Measurements from ENCODE around the gene FRMPD4.

The FRMPD4 gene

DNA sequence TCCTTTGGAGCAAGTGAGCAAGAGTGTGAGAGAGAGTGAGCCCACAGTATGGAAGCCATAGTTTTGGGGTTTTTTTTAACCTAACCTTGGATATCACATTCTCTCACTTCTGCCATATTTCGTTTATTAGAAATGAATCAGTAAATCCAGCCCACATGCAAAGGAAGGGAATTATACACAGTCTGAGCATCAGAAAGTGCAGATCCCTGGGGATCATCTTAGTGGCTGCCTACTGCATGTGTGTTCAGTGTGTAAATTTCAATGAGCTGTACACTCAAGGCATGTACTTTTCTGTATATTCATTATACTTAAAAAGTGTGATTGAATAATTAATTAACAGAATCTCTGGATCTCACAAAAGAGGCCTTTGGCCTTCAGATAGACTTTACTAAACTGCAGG is 519.2 kb downstream of the FRMPD4 start:
- Histone ChIP-seq H2AFZ (ENCODE audit: low read length) (no peak overlapping the region), H3K36me3 (ENCODE audit: insufficient read depth, low read length) (no peaks in the 10 kb centered on the region), H3K4me2 (ENCODE audit: low read length) (no peak overlapping the region), H4K20me1 (ENCODE audit: insufficient read depth, low read length) (no peaks in the 10 kb centered on the region), H3K27me3 (ENCODE audit: insufficient read depth, low read length) (no peaks in the 10 kb centered on the region), H3K9me3 (ENCODE audit: low read length) (no peaks in the 10 kb centered on the region), H3K4me1 (ENCODE audit: insufficient read depth, low read length, severe bottlenecking) (no peaks in the 10 kb centered on the region), H3K9ac (ENCODE audit: low read length) (no peak overlapping the region), H3K79me2 (ENCODE audit: insufficient read depth, low read length) (no peaks in the 10 kb centered on the region), H3K9me2 (ENCODE audit: low read depth, low read length) (no peaks in the 10 kb centered on the region), H3K27ac (ENCODE audit: low read depth, low read length, poor library complexity, severe bottlenecking) (no peak overlapping the region), H3F3A (ENCODE audit: insufficient read depth, low read length) (no peaks in the 10 kb centered on the region), H3K4me3 (ENCODE audit: low read depth, low read length, poor library complexity, severe bottlenecking) (no peak overlapping the region)
- TF ChIP-seq EZH2 (IDR thresholded peaks at IDR 0.05; ENCODE audit: borderline replicate concordance, low read length) = no peak
- no peak for TF ChIP-seq CTCF (IDR thresholded peaks at IDR 0.05; ENCODE audit: low read length)

DNA sequence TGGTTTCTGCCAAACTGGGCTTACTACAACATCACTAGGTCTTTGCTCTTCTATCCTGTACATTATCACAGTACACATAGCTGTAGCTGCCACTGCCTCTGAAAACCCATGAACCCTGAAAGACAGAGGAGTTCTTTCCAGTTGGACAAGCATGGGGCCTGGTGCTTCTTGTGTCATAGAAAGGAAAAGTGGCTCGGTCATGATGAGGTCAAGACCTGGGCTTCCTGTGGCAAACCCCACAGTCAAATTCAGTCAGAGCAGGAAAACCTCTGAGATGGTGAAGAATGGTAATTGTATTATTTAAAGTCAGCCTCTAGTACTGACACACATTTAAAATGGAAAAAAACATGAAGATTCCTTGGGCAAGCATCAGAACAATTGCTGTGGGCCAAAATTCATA is 519.6 kb downstream of the FRMPD4 start:
- Histone ChIP-seq H4K20me1 (ENCODE audit: insufficient read depth, low read length) (no peaks in the 10 kb centered on the region), H3K27me3 (ENCODE audit: insufficient read depth, low read length) (no peaks in the 10 kb centered on the region)
- TF ChIP-seq EZH2 (IDR thresholded peaks at IDR 0.05; ENCODE audit: borderline replicate concordance, low read length) (no peak), CTCF (IDR thresholded peaks at IDR 0.05; ENCODE audit: low read length) (no peak)

DNA sequence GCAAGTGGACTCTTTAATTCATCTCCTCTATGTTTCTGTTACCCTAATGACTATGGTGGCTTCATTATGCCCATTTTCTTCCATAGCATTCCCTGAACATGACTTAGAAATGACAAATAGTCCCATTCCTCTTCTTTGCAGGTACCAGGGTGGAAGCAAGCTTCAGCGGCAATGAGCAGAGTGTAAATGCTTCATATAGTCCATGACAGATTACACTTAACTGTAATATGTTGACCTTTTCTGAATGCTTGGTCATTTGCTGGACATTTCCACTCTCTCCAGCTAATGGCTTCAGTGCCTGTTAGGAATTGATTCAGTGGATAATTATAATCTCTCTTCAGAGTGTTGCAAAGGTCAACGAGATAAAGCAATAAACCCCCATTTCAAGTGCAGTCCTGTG is 523.2 kb downstream of the FRMPD4 start:
- no peaks in the 10 kb centered on the region for H4K20me1 ChIP-seq (ENCODE audit: insufficient read depth, low read length)
- no peaks in the 10 kb centered on the region for H3K4me1 ChIP-seq (ENCODE audit: insufficient read depth, low read length, severe bottlenecking)
- H3K9me2 ChIP-seq (ENCODE audit: low read depth, low read length) = no peaks in the 10 kb centered on the region
- no peaks in the 10 kb centered on the region for H3F3A ChIP-seq (ENCODE audit: insufficient read depth, low read length)
- TF ChIP-seq CTCF (IDR thresholded peaks at IDR 0.05; ENCODE audit: low read length) = no peak
- TF ChIP-seq EZH2 (IDR thresholded peaks at IDR 0.05; ENCODE audit: borderline replicate concordance, low read length) = no peak
- no peaks in the 10 kb centered on the region for H3K79me2 ChIP-seq (ENCODE audit: insufficient read depth, low read length)
- H3K4me3 ChIP-seq (ENCODE audit: low read depth, low read length, poor library complexity, severe bottlenecking) = no peak overlapping the region
- no peaks in the 10 kb centered on the region for H3K27me3 ChIP-seq (ENCODE audit: insufficient read depth, low read length)
- no peak overlapping the region for H3K9ac ChIP-seq (ENCODE audit: low read length)
- no peak overlapping the region for H3K27ac ChIP-seq (ENCODE audit: low read depth, low read length, poor library complexity, severe bottlenecking)
- no peaks in the 10 kb centered on the region for H3K36me3 ChIP-seq (ENCODE audit: insufficient read depth, low read length)
- H2AFZ ChIP-seq (ENCODE audit: low read length) = no peak overlapping the region
- no peak overlapping the region for H3K4me2 ChIP-seq (ENCODE audit: low read length)
- H3K9me3 ChIP-seq (ENCODE audit: low read length) = no peaks in the 10 kb centered on the region

More for the DNA sequence above, 519.6 kb downstream of the FRMPD4 start:
- Histone ChIP-seq H3K9me2 (ENCODE audit: low read depth, low read length) (no peaks in the 10 kb centered on the region), H3K27ac (ENCODE audit: low read depth, low read length, poor library complexity, severe bottlenecking) (no peak overlapping the region), H3K4me1 (ENCODE audit: insufficient read depth, low read length, severe bottlenecking) (no peaks in the 10 kb centered on the region), H3K4me2 (ENCODE audit: low read length) (no peak overlapping the region), H3K9me3 (ENCODE audit: low read length) (no peaks in the 10 kb centered on the region), H3K79me2 (ENCODE audit: insufficient read depth, low read length) (no peaks in the 10 kb centered on the region), H3F3A (ENCODE audit: insufficient read depth, low read length) (no peaks in the 10 kb centered on the region), H2AFZ (ENCODE audit: low read length) (no peak overlapping the region), H3K9ac (ENCODE audit: low read length) (no peak overlapping the region), H3K36me3 (ENCODE audit: insufficient read depth, low read length) (no peaks in the 10 kb centered on the region), H3K4me3 (ENCODE audit: low read depth, low read length, poor library complexity, severe bottlenecking) (no peak overlapping the region)
